Breast epithelium (tissue), 3 donors: ENCODE data around the gene SIK1.

Experiments
- CTCF ChIP-seq, 3 donors: fragments of 450-650 bp; IDR thresholded peaks; one replicate each; pipeline ENCODE4 v1.5.1; 2016 to 2017; ENCODE audit warnings: antibody characterized with exemption in 3 of 3, mild to moderate bottlenecking in 3 of 3, moderate library complexity in 3 of 3
- POLR2A ChIP-seq: fragments of 450-650 bp; IDR thresholded peaks from one replicate; pipeline ENCODE4 v1.6.1; 2016; ENCODE audit warnings: antibody characterized with exemption, mild to moderate bottlenecking, moderate library complexity

- TF ChIP-seq CTCF (IDR thresholded peaks at IDR 0.05): no peak
- no peak for TF ChIP-seq POLR2A
Observed at GRCh38 chr21:43365611-43366426, 61.1 kb downstream of the SIK1 start.
